KOPT-K1 (cell line): Measurements from ENCODE around the gene ATG13.

ENCODE experiments used
- H3K27ac ChIP-seq: fragments of 200-600 bp; sonication (generic); 2 replicates; pipeline ENCODE4 v1.5.1; 2016; ENCODE audit warnings: antibody characterized with exemption, mild to moderate bottlenecking, low read depth, low read length; ENCODE audit not compliant: poor library complexity, severe bottlenecking
- H3K36me3 ChIP-seq: fragments of 200-600 bp; sonication (generic); 2 replicates; pipeline ENCODE4 v1.5.1; 2017; ENCODE audit warnings: antibody characterized with exemption, mild to moderate bottlenecking, low read length, moderate library complexity; ENCODE audit not compliant: insufficient read depth
- H3K9me3 ChIP-seq: fragments of 200-600 bp; sonication (generic); 2 replicates; pipeline ENCODE4 v1.5.1; 2017; ENCODE audit warnings: antibody characterized with exemption, low read length, mild to moderate bottlenecking; ENCODE audit not compliant: insufficient read depth, poor library complexity, severe bottlenecking

Gene ATG13

DNA sequence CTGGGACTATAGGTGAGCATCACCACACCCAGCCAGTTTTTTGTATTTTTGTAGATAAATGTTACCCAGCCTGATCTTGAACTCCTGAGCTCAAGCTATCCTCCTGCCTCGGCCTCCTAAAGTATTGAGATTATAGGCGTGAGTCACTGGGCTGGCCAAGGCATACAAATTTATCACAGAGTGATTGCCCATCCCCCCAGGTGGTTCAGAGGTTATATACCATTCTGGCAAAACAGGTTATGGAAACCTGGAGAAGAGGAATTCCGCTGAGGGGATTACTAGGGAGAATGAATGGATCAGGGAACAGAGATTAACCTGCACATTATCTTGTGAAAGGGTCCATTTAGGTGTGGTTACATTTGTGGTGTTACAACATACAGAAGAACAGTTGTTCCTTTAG, 8.1 kb downstream of the ATG13 start:
- Histone ChIP-seq H3K27ac (no peak overlapping the region), H3K36me3 (peaks cover 75% of the 10 kb centered on the region), H3K9me3 (no peaks in the 10 kb centered on the region)

DNA sequence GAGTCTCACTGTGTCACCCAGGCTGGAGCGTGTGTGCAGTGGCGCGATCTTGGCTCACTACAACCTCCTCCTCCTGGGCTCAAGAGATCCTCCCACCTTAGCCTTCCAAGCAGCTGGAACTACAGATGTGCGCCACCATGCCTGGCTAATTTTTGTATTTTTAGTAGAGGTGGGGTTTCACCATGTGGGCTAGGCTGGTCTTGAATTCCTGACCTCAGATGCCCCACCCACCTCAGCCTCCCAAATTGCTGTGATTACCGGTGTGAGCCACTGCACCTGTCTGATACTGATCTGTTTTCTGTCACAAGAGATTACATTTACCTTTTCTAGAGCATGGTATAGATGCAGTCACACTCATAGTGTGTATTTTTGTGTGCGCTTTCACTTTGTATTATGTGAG, 11.6 kb downstream of the ATG13 start:
- H3K36me3 ChIP-seq: peaks cover 75% of the 10 kb centered on the region
- no peaks in the 10 kb centered on the region for H3K9me3 ChIP-seq
- no peak overlapping the region for H3K27ac ChIP-seq

DNA sequence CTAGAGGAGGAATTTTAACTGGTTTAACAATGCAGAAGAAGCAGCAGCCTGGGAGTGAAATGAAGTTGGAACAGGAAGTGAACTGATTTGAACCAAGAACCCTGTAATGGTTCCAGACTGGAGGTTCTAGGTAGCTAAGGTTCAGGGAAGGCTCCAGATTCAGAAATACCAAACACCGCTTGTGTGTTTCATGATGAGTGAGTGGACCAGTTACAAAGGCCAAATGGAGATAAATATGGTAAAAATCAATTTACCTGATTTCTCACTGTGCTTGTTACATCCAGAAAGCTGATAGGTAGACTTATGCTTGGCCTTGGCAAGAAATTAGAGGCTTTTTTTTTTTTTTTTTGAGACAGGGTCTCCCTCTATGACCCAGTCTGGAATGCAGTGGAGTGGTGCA, 12.9 kb downstream of the ATG13 start:
- H3K9me3 ChIP-seq: no peaks in the 10 kb centered on the region
- H3K36me3 ChIP-seq: peaks cover 63% of the 10 kb centered on the region
- H3K27ac ChIP-seq: no peak overlapping the region

DNA sequence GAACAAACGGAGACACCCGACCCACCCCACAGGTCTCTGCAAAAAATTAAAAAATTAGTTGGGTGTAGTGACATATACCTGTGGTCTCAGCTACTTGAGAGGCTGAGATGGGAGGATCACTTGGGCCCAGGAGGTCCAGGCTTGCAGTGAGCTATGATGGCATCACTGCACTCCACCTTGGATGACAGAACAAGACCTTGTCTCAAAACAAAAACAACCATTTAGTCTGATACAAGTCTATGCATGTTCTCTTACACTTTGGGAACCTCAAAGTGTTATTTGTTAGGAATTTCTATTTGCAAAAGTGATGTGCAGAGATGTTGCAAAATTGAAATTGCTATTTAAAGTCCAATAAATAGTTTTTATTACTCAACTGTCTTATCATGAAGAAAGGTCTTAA, 14.3 kb downstream of the ATG13 start:
- Histone ChIP-seq H3K9me3 (no peaks in the 10 kb centered on the region), H3K36me3 (peaks cover 61% of the 10 kb centered on the region)

DNA sequence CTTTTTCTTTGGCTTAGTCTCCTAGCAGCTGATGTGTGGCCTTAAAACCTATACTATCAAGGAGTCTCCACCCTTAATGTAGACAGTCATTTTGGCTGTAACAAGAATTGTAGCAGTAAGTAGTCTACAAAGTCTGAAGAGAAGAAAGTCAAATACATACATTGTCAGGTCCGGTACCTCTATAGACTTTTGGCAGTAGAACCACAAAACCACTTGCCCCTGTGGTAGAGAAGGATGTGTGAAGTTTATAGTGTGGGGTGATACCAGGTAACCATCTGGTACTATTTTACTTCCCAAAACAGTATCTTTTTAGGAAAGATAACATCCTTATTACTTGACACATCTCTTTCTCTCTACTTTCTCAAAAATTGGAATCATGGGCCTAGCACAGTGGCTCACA, 15.1 kb downstream of the ATG13 start:
- Histone ChIP-seq H3K27ac (no peak overlapping the region), H3K9me3 (no peaks in the 10 kb centered on the region), H3K36me3 (peaks cover 60% of the 10 kb centered on the region)

More for the DNA sequence above, 14.3 kb downstream of the ATG13 start:
- H3K27ac ChIP-seq: no peak overlapping the region

DNA sequence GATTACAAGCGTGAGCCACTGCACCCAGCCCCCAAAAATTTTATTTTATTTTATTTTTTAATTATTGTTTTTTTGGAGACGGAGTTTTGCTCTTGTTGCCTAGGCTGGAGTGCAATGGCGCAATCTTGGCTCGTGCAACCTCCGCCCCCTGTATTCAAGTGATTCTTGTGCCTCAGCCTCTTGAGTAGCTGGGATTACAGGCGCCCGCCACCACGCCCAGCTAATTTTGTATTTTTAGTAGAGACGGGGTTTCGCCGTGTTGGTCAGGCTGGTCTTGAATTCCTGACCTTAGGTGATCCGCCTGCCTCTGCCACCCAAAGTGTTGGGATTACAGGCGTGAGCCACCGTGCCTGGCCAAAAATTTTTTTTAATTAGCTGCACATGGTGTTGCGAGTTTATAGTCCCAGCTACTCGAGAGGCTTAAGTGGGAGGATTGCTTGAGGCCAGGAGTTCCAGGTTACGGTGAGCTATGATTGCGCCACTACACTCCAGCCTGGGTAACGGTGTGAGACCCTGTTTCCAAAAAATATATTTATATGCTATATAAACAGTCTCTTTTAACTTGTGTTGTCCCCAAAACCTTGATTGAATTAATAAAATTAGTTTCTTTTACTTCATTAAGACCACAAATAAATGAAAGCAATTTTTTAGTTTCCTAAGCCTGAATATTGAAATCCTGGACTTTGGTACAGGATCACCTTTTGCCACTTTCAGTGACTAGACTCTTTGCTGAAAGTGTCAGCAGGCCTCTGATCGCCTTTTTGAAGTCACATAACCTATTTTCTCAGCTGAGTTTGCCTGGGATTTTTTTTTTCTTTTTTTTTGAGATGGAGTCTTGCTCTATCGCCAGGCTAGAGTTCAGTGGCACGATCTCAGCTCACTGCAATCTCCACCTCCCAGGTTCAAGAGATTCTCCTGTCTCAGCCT, 16.2 kb downstream of the ATG13 start:
- no peak overlapping the region for H3K27ac ChIP-seq
- H3K9me3 ChIP-seq: no peaks in the 10 kb centered on the region
- peaks cover 56% of the 10 kb centered on the region for H3K36me3 ChIP-seq

DNA sequence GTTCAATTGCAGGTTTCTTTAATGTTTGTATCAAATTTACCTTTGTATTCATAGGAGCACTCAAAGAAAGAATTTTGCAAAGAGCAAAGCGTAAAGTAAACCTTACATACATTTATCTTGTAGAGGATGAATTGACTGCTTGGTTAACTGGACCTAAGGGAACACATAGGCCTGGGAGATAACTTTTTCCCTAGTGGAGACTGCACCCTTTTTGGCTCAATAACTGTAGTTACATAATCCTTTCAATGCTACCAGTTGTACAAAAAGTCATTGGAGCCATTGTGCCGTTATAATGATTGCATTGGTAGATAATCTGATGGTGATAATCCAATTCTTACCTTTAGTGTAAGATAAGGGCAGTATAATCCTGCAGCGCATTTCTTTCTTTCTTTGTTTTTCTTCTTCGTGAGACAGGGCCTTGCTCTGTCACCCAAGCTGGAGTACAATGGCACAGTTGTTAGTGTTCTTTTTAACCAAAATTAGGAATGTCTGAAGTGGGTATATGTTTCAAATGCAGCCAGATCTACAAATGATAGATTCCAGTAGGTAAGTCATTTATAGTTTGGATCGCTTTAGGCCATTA, 18.3 kb downstream of the ATG13 start:
- peaks cover 57% of the 10 kb centered on the region for H3K36me3 ChIP-seq
- no peak overlapping the region for H3K27ac ChIP-seq
- H3K9me3 ChIP-seq: no peaks in the 10 kb centered on the region

DNA sequence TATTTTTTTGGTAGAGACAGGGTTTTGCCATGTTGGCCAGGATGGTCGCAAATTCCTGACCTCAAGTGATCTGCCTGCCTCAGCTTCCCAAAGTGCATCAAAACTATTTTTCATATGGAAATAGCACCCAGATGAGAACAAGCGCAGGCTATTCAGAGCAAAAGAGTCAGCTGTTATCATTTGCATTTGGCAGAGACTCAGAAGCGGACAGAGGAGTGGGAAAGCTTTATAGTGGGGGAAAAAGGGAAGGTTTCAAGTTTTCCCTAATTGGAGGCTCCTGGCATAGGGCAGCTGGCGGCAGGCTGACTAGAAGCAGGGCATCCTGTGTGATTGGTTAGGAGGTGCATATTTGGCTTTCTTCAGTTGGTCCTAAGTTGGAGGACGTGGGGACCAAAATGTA, 20.2 kb downstream of the ATG13 start:
- H3K9me3 ChIP-seq: no peaks in the 10 kb centered on the region
- H3K36me3 ChIP-seq: peaks cover 46% of the 10 kb centered on the region
- H3K27ac ChIP-seq: no peak overlapping the region

DNA sequence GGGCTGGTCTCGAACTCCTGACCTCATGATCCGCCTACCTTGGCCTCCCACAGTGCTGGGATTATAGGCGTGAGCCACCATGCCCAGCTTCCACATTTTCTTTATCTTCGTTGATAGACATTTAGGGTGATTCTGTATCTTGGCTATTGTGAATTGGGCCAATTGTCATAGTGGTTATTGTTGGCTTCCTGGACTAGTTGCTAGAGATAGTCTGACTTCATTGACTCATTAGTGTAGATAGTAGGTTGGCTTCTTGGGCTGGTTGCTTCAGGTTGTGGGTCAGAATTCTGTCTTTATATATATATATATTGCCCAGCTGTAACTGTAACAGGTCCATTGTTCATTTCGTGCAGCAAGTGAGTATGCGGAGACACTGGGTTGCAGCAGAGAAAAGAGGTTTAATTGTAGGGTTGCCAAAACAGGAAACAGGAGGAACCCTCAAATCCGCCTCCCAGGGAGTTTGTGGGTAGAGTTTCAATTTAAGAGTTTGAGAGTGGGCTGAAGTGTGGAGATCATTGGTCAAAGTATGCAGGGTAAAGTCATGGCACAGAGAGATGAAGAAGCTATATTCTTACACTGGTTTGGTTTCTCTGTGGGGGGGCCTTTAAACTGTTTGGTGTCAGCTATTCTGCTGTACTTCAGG, 22.0 kb downstream of the ATG13 start:
- peaks cover 56% of the 10 kb centered on the region for H3K36me3 ChIP-seq
- no peak overlapping the region for H3K27ac ChIP-seq
- H3K9me3 ChIP-seq: no peaks in the 10 kb centered on the region

DNA sequence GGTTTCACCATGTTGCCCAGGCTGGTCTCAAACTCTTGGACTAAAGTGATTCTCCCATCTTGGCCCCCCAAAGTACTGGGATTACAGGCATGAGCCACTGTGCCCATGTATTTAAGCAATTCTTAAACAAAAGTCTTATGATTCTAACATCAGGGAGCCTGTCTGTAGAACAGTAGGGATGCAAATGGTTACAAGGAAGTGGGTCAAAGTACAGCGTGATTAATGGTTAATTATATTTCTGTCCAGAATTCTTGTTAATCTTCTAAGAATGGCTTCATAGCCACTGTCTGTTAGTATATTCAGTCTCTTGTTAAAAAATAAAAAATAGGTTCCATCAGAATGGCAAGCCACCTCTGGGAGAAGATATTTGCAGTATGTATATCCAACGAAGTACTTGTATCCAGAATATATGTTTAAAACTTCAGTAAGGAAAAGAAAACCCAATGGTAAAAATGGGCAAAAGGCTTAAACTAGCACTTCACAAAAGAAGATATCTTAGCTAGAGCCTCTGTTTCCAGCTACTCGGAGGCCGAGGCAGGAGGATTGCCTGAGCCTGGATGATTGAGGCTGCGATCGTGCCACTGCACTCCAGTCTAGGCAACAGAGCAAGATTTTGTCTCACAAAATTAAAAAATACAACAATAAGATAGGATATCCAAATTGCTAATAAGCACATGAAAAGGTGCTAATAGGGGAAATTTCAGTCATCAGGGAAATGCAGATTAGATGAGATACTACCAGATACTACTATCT, 22.9 kb downstream of the ATG13 start:
- no peaks in the 10 kb centered on the region for H3K9me3 ChIP-seq
- H3K27ac ChIP-seq: no peak overlapping the region
- H3K36me3 ChIP-seq: peaks cover 63% of the 10 kb centered on the region

DNA sequence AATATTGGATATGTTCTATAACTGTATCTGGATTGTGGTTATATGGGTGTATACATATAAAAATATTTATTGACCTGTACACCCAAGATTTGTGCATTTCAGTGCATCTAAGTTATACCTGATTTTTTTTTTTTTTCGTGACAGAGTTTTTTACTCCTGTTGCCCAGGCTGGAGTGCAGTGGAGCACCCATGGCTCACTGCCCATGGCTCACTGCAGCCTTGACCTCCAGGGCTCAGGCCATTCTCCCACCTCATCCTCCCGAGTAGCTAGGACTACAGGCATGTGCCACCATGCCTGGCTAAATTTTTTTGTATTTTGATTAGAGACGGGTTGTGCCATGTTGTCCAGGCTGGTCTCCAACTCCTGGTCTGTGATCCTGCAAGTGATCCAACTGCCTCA, 24.3 kb downstream of the ATG13 start:
- no peaks in the 10 kb centered on the region for H3K9me3 ChIP-seq
- peaks cover 65% of the 10 kb centered on the region for H3K36me3 ChIP-seq
- H3K27ac ChIP-seq: no peak overlapping the region

DNA sequence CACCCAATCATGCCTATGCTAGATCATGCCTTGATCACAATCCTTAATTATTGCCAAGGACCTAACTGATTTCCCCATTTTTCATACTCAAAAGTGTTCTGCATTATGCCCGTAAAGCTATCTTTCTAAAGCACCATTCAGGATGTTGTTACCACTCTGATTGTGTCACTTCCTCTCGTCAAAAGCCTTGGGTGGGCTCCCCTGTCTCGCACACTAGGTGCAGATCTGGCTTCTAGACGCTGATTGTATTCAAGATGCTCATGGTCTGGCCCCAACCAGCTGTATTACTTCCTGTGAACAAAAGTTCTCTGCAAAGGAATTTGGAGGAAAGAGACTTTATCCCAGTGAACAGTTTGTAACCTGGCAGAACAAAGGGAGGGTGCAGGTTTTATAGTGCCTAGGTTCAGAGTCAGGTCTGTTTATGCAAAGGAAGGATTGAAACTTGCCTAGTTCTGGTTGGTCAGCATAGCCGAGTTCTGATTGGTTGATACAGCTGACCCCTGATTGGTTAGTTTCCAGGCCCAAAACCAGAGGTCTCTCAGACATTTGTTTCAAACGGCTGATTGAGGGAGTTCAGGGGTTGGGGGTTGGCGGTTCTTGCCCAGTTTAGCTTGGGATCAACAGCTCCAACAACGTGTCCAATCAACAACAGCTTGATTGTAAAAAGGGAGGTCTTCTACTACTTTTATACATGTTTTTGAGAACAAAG, 25.4 kb downstream of the ATG13 start:
- Histone ChIP-seq H3K36me3 (peaks cover 71% of the 10 kb centered on the region), H3K9me3 (no peaks in the 10 kb centered on the region), H3K27ac (no peak overlapping the region)

DNA sequence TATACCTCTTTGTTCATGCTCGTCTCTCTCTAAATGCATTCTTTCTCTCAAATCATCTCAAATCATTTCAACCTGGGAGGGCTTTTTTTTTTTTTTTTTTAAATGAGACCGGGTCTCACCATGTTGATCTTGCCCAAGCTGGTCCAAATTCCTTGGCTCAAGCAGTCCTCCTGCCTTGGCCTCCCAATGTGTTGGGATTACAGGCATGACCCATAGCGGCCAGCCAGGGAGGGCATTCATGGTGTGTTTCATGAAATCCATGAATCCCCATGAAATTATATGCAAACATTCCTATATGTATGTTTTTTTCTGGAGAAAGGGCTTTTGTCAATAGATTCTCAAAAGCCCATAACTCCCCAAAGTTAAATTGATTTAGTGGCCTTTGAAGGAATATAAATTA, 26.2 kb downstream of the ATG13 start:
- H3K36me3 ChIP-seq: peaks cover 78% of the 10 kb centered on the region

DNA sequence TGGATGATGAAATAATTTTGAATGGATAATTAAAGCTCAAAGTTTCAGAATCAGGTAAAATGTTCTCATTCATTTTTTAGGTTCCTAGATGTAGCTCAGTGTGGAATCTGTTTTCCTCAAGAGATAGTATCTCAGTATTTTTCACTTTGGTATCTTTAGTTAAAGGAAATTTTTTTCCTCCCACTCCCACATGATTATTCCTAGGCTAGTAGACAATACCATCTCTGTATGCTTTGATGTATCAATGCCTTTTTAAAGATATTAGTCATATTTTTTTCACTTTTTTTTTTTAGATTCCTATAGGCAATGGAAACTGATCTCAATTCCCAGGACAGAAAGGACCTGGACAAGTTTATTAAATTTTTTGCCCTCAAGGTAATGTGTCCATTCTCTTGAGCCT, 26.6 kb downstream of the ATG13 start:
- Histone ChIP-seq H3K27ac (no peak overlapping the region), H3K36me3 (peaks cover 78% of the 10 kb centered on the region), H3K9me3 (no peaks in the 10 kb centered on the region)

More for the DNA sequence above, 26.2 kb downstream of the ATG13 start:
- Histone ChIP-seq H3K9me3 (no peaks in the 10 kb centered on the region), H3K27ac (no peak overlapping the region)
